GM18873 (cell line): ENCODE measurements around the gene LOXL3.

ENCODE experiments used
- ATAC-seq: cut with Tn5 transposase; IDR thresholded peaks from one replicate; pipeline ENCODE4 v1.9.1; 2021; ENCODE audit warnings: mild to moderate bottlenecking, moderate library complexity, moderate number of reproducible peaks; ENCODE audit not compliant: unreplicated experiment, low FRiP score

Gene LOXL3

DNA sequence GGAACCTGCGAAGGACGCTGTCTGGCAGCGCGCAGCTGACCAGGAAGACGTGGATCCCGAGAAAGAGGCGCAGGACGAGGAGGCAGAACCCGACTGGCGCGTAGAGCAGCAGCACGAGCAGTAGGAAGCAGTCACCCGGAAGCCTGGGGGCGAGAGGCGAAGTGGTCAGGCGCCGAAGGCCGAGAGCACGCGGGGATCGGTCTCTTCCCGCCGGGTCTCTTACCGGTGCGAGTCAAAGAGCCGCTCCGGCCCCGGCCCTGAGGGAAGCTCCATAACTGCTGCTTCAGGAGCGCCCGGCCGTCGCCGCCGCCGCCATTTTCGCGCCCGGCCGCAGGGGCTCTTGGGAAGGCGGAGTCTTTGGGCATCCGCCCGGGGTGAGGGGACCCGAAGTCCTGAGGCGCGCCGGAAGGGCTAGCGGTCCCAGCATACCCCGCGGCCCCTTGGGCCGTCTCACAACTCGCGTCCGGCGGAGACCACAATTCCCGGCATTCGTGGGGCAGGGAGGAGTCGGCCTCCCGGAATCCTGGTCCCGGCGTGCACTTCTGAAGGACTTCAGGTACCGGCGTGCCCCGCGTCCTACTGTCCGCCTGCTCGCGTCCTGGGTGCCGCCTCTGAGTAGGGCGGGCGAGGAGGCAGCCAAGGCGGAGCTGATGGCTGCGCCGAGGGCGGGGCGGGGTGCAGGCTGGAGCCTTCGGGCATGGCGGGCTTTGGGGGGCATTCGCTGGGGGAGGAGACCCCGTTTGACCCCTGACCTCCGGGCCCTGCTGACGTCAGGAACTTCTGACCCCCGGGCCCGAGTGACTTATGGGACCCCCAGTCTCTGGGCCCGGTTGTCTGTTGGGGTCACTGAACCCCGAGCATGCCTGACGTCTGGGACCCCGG is 24.1 kb downstream of the LOXL3 start, which contains the start of the genes AUP1 and HTRA2:
AUP1 (minus strand) TSS at position 350 of the 882 bp plus-strand sequence; CDS start at position 273, 77 bp downstream.
HTRA2 (plus strand) TSS at position 577 of the 882 bp plus-strand sequence; CDS start at position 651, 74 bp downstream.
- peak; percentile 68 for ATAC-seq

DNA sequence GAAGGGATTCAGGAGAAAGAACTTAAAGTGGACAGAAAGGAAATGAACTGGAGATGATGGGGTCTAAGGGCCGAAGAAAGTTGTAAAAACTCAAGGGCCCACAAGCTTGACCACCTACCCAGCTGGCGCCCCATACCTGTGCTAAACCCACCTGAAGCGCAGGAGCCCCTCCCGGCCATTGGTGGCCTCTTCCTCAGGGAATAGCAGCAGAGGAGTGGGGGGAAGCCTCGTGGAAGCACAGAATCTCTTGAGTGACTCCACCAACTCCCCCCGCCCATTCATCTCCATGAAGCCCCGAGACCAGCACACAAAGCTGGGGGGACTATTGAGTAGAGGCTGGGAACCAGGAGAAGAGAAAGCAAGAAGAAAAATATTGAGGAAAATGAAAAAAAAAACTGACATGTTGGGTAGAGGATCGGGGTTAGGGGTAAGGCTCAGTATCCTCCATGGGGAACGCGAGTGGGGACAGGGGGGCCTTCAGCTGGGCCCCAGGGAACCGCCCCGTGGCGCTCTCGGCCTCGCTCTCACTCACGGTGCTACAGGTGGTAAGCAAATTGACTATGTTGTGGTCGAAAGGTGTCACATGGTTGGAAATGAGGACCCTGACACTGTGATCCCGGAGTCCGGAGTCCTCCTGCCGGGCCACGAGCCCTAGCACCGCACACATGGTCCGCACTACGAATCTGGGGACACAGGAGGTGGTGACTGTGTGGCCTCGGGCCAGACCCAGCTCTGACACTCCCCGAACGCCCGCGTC is 25.0 kb downstream of the LOXL3 start:
- ATAC-seq: peak; percentile 7

DNA sequence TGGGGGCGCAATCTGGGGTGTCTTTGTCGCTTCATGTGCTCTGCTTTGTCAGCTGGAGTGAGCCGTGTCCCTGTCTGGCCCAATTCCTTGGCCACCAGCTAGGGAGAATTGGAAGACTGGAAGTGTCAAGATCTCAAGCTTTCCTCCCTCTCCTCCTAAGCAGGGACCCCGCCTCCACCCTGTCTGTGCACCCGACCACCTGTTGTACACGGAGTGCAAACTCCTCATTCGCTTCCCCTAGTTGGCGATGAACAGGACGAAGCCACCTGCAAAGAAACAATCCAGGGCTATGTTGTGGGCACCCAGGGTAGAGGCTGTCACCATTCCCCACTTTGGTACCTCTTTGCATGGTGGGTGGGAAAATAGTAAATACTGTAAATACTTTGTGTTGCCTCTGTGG is 26.0 kb downstream of the LOXL3 start:
- ATAC-seq: no peak

DNA sequence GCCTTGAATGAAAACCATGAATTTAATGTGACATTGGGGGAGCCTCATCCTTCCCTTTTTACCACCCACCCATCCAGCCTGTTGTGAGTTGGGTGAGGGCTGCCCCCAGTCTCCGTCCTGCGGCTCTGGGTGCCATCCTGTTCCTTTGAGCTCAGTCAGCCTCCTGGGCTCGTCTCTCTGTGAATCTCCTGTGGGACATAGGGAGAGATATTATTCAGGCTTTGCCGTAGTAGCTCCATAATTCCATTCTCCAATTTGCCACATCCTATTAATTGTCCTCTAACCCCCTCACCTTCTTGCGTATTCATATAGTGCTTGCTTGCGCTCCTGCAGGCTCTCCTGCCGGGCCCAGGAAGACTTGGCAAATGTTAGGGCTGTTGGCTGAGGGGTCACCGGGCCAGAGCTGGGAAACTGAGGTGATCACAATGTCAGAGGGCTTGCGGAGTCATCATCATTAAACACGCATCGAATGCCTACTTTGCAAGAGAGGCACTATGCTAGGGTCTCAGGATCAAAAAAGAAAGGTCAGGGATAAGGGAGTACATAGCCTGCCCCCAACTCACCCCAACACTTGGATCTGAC is 27.0 kb downstream of the LOXL3 start:
- ATAC-seq: no peak

DNA sequence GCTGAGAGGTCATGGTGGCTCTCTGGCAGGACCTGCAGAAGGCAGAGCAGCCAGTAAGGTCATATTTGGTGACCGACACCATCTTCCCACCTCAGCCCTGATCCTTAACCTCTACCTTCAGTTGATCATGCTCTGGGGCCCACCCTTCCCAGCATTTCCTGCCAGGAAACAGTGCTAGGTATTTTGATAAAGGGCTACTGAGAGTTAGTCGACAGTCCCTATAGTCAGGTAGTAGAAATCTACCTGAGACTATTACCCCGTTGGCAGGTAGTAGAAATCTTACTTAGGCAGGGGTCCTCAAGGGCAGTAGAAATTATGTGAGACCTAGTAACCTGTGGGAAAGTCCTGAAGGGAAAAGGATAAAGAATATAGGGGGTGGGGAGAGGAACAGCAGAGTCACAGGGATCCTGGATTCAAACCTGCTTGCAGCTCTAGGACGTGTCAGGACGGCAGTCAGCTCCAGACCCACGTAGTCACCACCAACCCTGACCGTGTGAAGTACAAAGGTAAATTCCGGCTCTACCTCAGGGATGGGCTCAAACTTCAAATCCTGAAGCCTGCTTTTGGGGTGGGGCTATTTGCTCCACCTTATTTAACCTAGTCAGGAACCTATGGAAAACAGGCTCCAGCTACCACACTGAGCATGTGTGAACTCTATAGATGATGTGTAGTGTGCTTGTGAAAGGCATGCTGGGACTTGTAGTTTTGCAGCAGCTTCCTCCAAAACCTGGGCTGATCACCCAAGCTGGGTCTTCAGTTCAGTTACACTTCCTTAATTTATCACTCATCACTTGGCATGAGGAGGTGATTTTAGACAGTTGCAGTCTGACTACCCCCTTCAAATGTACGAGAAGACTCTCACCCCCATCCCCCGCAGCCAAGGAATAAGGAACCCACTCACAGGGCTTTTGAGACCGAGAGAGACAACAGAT is 27.8 kb downstream of the LOXL3 start, which contains the start of gene DQX1:
DQX1 (minus strand) TSS at position 515 of the 932 bp plus-strand sequence; CDS start at position 13, 502 bp downstream.
- no peak for ATAC-seq

DNA sequence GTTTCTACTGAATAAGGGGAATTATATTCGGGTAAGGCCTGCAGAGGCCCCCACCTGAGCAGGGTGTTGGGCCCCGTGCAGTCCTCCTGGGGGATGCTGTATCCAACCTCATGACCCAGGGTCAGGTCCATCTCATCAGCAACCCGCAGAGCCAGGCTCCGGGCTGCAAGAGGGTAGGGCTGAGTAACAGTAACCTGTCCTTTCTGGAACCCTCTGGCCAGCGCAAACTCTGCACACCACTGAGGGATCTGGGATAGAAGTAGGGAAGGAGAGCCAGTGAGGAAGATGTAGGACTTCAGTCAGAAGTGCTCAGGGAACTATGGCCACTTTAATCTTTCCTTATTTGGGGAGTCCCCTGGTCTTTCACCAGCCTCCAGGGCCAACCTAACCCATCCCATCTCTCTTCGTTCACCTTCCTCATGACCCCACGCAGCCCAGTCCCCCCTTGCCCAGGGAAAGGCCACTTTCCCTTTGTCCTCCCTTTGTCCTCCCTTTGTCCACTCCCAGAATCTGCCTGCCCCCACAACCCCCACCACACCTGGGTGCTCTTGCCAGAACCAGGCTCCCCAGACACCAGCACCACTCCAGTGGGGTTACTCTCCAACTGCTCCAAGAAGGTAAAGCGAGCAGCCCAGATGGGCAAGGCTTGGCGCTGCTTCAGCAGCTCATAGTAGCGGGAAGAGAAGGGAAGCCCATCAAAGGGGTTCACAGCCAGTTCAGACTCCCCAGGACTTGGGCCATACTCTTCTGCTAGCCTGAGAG is 28.6 kb downstream of the LOXL3 start:
- no peak for ATAC-seq

DNA sequence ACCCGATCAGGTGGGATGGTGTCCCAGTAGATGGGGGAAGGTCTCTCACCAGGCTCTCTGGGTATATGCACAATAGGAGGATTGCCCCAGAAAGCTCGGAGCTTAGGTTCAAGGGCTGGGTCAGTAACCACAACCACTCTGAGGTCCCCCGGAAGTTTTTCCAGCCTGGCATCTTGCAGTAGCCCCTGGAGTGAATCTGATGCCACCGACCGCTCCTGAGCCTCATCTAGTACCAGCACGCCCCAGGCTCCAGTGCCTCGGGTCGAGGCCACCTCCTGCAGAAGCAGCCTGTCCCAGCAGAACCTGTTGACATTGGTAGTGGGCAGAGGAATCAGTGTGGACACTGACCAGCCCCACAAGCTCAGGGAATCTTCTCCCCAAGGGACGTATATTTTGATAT is 29.7 kb downstream of the LOXL3 start:
- ATAC-seq: no peak

DNA sequence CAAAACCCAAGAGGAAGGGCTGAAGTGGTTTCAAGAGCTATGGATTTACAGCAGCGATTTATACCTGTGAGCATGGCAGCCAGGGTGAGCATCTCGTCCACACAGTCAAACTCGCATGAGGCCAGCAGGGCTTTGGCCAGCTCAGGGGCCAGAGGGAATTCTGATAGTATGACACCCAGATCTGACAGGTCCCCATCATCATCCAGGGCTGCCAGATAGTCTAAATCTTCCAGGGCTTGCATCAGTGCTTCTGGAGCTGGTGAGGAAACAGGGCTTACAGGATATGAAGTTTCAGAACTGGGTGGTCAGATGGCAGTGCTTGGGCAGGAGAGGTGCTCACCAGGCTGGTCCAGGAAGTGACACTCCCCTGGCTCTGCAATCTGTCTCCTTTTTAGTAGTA is 31.2 kb downstream of the LOXL3 start:
- ATAC-seq: no peak

DNA sequence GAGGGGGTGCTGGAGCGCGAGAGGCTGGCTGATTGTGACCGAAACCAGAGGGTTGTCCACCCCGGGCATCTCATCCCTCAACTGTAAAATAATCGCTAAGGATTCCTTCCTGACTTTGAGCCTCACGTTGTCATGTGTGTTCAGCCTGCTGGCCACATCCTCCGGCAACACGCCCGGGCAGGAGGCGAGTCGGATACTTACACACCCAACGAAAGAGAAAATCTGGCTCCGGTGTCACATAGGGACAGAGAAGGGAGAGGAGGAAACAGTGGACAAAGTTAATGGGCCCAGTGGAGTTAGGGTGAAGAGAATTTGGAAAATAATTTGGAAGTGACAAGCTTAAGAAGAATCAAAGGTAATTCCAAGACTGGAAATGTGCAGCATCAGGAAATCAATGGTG is 37.1 kb downstream of the LOXL3 start:
- ATAC-seq: no peak

DNA sequence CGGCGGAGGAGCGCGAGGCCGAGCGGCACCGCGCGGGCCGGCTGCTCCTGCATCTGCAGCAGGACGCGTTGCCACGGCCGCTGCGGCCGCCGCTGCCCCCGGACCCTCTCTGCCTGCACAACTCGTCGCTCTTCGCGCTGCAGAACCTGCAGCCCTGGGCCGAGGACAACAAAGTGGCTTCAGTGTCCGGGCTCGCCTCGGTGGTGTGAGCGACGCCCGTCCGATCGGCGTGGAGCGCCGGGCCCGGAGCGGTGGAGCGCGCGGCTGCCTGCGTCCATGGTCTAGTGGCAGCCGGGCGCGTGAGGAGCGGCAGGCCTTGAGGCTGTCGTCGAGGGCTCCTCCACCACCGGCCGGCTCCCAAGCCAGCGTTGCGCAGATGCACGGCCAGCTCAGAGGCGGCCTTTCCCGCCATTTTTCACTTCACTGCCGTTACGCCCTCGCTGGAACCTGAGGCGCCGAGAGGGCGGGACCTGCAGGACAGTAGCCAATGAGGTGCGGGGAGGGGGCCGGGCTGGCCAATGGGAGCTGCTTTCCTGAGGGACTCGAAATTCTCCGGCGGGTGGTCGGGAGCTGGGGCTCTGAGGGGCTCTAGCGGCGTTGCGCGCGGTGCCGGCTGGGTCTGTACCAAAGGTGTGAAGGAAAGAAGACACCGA is 37.6 kb downstream of the LOXL3 start:
- ATAC-seq: no peak

DNA sequence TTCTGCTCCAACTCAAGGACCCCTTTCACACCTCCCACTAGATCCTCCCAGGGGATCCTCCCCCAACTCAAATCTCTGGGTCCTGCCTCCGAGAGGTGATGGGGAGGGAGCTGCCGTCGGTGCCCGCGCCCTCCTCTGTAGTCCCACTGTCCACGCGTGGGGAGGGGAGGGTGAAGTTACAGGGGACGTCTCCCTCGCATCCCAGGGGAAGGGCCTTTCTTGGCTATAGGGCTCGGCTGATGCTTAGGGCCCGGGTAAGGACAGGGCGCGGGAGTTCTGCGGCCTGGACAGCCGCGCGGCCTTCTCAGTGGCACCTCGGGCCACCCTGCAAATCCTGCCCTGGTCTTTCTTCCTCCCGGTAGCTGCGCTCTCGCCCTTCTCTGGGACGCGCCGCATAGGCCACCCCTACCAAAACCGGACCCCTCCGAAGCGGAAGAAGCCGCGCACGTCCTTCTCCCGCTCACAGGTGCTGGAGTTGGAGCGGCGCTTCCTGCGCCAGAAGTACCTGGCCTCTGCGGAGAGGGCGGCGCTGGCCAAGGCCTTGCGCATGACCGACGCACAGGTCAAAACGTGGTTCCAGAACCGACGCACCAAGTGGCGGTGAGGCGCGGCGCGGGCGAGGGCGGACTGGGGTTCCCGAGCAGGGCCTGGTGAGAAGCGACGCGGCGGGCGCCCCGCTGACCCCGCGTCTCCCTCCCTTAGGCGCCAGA is 38.3 kb downstream of the LOXL3 start:
- no peak for ATAC-seq

DNA sequence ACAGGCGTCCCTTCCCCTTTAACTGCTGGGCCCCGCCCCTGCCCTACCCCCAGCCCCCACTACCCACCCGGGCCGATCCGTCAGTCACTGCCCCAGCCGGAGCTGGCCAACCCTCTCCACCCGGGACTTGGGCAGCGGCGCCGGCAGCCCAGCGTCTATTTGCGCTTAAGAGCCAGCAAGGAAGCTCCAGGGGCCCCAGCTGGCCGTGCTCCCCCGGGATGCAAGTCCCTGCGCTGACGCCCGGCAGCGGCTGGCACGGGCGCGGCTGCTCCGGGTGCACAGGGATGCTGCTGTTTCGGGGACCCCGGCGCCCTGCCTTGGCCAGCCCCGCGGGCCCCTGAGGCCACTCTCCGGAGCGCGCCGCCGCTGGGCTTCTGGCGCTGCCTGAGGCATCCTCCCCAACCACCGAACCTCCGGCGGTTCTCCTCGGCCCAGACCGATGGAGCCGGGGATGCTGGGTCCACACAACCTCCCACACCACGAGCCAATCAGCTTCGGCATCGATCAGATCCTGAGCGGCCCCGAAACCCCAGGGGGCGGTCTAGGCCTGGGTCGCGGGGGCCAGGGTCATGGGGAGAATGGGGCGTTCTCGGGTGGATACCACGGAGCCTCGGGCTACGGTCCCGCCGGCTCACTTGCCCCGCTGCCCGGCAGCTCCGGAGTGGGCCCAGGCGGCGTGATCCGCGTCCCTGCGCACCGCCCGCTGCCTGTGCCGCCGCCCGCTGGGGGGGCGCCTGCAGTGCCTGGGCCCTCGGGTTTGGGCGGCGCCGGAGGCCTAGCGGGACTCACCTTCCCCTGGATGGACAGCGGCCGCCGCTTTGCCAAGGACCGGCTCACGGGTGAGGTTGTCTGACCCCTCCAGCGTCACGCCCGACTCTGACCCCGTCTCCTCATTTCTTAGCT is 39.1 kb downstream of the LOXL3 start, which contains the start of gene TLX2:
TLX2 (plus strand) TSS at position 83 of the 903 bp plus-strand sequence; CDS start at position 440, 357 bp downstream.
- no peak for ATAC-seq

DNA sequence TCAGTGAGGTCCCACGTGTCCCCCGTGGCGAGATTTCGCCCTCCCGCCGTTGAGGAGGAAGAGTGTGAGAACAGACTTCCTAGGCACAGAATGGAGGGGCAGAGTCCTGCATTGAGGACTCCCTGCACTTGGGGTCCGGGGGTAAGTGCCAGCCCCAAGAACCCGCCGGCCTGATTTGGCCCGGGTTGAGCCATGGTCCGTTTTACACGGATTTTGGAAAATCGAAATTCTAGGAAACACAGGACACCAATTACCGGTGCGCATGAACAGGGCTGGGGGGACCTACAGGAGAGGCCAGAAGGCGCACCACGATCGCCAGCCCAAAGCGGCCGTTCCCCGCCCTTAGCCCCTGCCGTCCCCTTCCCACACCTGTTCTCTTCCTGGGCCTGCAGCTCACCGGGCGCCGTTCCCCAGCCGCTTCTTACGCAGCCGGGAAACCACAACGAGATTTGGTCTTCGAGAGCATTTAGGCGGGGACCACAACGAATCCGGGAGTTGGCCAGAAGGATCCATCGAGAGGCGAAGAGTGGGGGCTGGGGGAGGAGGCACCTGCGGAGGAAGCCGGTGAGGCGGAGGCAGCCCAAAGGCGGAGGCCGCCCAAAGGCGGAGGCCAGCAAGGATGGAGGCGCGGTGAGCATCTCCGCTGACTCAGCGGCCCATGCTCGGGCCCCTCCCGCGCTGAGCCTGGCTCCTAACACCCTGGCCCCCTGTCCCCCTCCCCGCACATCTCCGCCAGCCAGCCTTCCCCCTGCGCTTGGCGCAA is 40.0 kb downstream of the LOXL3 start:
- no peak for ATAC-seq

DNA sequence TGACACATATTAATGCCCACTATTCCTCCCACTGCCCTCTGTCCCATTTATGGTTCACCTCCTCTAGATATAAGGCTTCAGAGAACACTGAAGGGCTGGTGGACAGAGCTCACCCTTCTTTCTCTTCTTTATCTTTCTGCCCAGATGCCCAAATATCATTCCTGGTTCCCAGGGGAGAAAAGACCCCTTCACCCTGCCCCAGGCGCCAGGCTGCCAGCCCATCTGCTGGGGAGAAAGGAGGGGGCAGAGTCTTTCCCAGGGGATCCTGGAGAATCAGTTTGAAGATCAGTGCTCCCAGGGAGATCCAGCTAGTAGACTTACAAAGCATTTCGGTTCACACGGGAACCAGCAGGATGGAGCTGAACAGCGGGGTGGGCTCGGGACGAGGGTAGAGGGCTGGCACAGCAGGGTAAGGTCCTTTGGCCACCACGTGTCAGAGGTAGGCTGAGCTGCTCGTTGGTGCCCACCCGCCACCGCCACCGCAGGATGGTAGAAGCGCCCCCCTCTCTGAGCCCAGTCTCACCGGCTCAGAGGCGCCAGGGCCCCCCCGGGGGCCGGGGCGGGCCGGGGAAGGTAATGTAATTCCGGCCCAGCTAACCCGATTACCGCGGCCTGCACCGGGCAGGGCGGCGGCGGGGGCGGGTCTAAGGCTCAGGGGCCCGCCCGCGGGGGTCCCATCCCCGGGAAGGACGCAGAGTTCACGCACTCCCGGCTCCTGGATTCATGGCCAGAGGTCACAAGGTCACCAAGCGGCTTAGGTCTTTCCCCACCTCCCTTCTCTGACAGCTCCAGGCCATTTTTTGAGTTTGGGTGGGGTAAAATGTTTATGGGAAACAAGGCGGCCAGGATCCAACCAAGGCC is 40.8 kb downstream of the LOXL3 start:
- ATAC-seq: no peak
